IMR-90 (cell line): ENCODE results near the gene JRKL. TPM values are rescaled to one million over a fixed set of nuclear protein-coding genes. Genes with fewer than 3 reads are reported as not detected.

Experiments used
- ATAC-seq: fragments of 200-7000 bp; cut with Tn5 transposase; 2 replicates; pipeline ENCODE4 v1.9.1; 2020; ENCODE audit warnings: low read depth, mild to moderate bottlenecking, moderate library complexity
- BruUV-seq: library from RNA; stranded (reverse); fragments of 400-500 nt; replicated peaks from 2 replicates; lab custom pipeline; 2021; lab: Mats Ljungman, UMichigan
- CTCF ChIA-PET: fragments of 300-600 bp; formaldehyde crosslinking; extraction: SDS; loops from one replicate; lab custom pipeline; 2021; ENCODE audit warnings: antibody characterized with exemption; lab: Yijun Ruan, JAX
- POLR2A ChIA-PET: fragments of 300-600 bp; sonication (Branson Sonifier 250); formaldehyde crosslinking; loops from one replicate; lab custom pipeline; 2022; ENCODE audit warnings: antibody characterized with exemption; ENCODE audit not compliant: unreplicated experiment; lab: Charles Lee
- DNase-seq: peaks from one replicate; pipeline ENCODE4 v3.0.0; 2013
- H2AFZ ChIP-seq: replicated peaks from 2 replicates; pipeline ENCODE3; 2013; ENCODE audit warnings: low read length, mild to moderate bottlenecking; ENCODE audit not compliant: poor library complexity
- H2AK5ac ChIP-seq: 2 replicates; pipeline ENCODE4 v1.6.1; 2013; ENCODE audit warnings: low read depth, low read length, inconsistent platforms
- H2AK9ac ChIP-seq: replicated peaks from 2 replicates; pipeline ENCODE3; 2013; ENCODE audit warnings: mild to moderate bottlenecking, low read depth, low read length, moderate library complexity; ENCODE audit not compliant: poor library complexity
- H2BK120ac ChIP-seq: 2 replicates; pipeline ENCODE4 v1.6.1; 2013; ENCODE audit warnings: low read depth, low read length, inconsistent platforms
- H2BK15ac ChIP-seq: 3 replicates; pipeline ENCODE4 v1.6.1; 2013; ENCODE audit warnings: low read depth, low read length, inconsistent platforms
- H2BK20ac ChIP-seq: 2 replicates; pipeline ENCODE4 v1.6.1; 2013; ENCODE audit warnings: low read depth, mild to moderate bottlenecking, inconsistent platforms, low read length, moderate library complexity
- H2BK5ac ChIP-seq: 2 replicates; pipeline ENCODE4 v1.6.1; 2013; ENCODE audit warnings: mild to moderate bottlenecking, low read depth, low read length, inconsistent platforms; ENCODE audit not compliant: poor library complexity, severe bottlenecking
- H3K14ac ChIP-seq: replicated peaks from 2 replicates; pipeline ENCODE4 v1.6.1; 2013; ENCODE audit warnings: low read depth, low read length, inconsistent platforms
- H3K18ac ChIP-seq: 2 replicates; pipeline ENCODE4 v1.6.1; 2013; ENCODE audit warnings: low read depth, low read length, control low read depth
- H3K23ac ChIP-seq: 2 replicates; pipeline ENCODE4 v1.6.1; 2013; ENCODE audit warnings: low read depth, low read length, inconsistent platforms
- H3K27ac ChIP-seq: 2 replicates; pipeline ENCODE4 v1.5.1; 2013; ENCODE audit warnings: mild to moderate bottlenecking, control low read depth, low read length; ENCODE audit not compliant: insufficient read depth
- H3K27me3 ChIP-seq: 2 replicates; pipeline ENCODE4 v1.6.1; 2013; ENCODE audit warnings: low read length; ENCODE audit not compliant: control insufficient read depth, insufficient read depth
- H3K36me3 ChIP-seq: 2 replicates; pipeline ENCODE4 v1.6.1; 2013; ENCODE audit warnings: low read length, mixed read lengths; ENCODE audit not compliant: control insufficient read depth, insufficient read depth
- H3K4ac ChIP-seq: 2 replicates; pipeline ENCODE4 v1.6.1; 2013; ENCODE audit warnings: low read depth, low read length, inconsistent platforms
- H3K4me1 ChIP-seq: 2 replicates; pipeline ENCODE4 v1.6.1; 2013; ENCODE audit warnings: low read length, mixed read lengths; ENCODE audit not compliant: control insufficient read depth, insufficient read depth
- H3K4me2 ChIP-seq: 2 replicates; pipeline ENCODE4 v1.6.1; 2013; ENCODE audit warnings: low read depth, mild to moderate bottlenecking, control low read depth, low read length, moderate library complexity
- H3K4me3 ChIP-seq: 2 replicates; pipeline ENCODE4 v1.5.1; 2013; ENCODE audit warnings: low read depth, mild to moderate bottlenecking, control low read depth, low read length, moderate library complexity; ENCODE audit not compliant: insufficient read depth
- H3K56ac ChIP-seq: 2 replicates; pipeline ENCODE4 v1.6.1; 2013; ENCODE audit warnings: low read length, inconsistent platforms; ENCODE audit not compliant: insufficient read depth; ENCODE audit errors: extremely low read depth
- H3K79me1 ChIP-seq, 2 experiments: 2 replicates each; pipeline ENCODE4 v1.6.1; 2013; ENCODE audit warnings: low read length in 2 of 2, inconsistent platforms in 1 of 2, low read depth in 1 of 2
- H3K9ac ChIP-seq: 2 replicates; pipeline ENCODE4 v1.6.1; 2013; ENCODE audit warnings: low read depth, low read length, control low read depth
- H3K9me1 ChIP-seq: 2 replicates; pipeline ENCODE4 v1.6.1; 2013; ENCODE audit warnings: low read length, inconsistent platforms; ENCODE audit not compliant: insufficient read depth
- H3K9me3 ChIP-seq: 2 replicates; pipeline ENCODE4 v1.6.1; 2013; ENCODE audit warnings: low read length; ENCODE audit not compliant: control insufficient read depth, insufficient read depth
- H4K20me1 ChIP-seq: 2 replicates; pipeline ENCODE4 v1.6.1; 2013; ENCODE audit warnings: low read length, inconsistent platforms; ENCODE audit not compliant: insufficient read depth
- H4K5ac ChIP-seq: 2 replicates; pipeline ENCODE4 v1.6.1; 2013; ENCODE audit warnings: mild to moderate bottlenecking, low read depth, low read length, control low read depth
- H4K8ac ChIP-seq, 2 experiments: 2 replicates each; pipeline ENCODE4 v1.6.1; 2013; ENCODE audit warnings: low read depth in 2 of 2, low read length in 2 of 2, control low read depth in 1 of 2, inconsistent platforms in 1 of 2
- H4K91ac ChIP-seq: 2 replicates; pipeline ENCODE4 v1.6.1; 2013; ENCODE audit warnings: low read depth, low read length, inconsistent platforms; ENCODE audit not compliant: insufficient read depth
- BHLHE40 ChIP-seq: fragments of 150-350 bp; IDR thresholded peaks from 2 replicates; pipeline ENCODE4 v1.6.1; 2016; ENCODE audit warnings: mild to moderate bottlenecking, low read depth, low read length
- CEBPB ChIP-seq: IDR thresholded peaks from 2 replicates; pipeline ENCODE4 v1.6.1; 2012; ENCODE audit warnings: low read depth, low read length, improper control_type of control experiment
- ELK1 ChIP-seq: fragments of 150-350 bp; IDR thresholded peaks from 2 replicates; pipeline ENCODE4 v1.6.1; 2016; ENCODE audit warnings: low read depth, mild to moderate bottlenecking, low read length, moderate library complexity, borderline replicate concordance
- FOS ChIP-seq: fragments of 150-350 bp; IDR thresholded peaks from 2 replicates; pipeline ENCODE4 v1.6.1; 2016; ENCODE audit warnings: low read depth, low read length
- MAFK ChIP-seq: IDR thresholded peaks from 2 replicates; pipeline ENCODE4 v1.6.1; 2012; ENCODE audit warnings: low read depth, low read length, improper control_type of control experiment
- MAZ ChIP-seq: IDR thresholded peaks from 2 replicates; pipeline ENCODE4 v1.6.1; 2012; ENCODE audit warnings: low read depth, mild to moderate bottlenecking, low read length, improper control_type of control experiment, moderate library complexity, borderline replicate concordance
- MXI1 ChIP-seq: IDR thresholded peaks from 2 replicates; pipeline ENCODE4 v1.6.1; 2012; ENCODE audit warnings: low read depth, mild to moderate bottlenecking, low read length, moderate library complexity, borderline replicate concordance
- NFE2L2 ChIP-seq: fragments of 150-350 bp; IDR thresholded peaks from 2 replicates; pipeline ENCODE4 v1.6.1; 2016; ENCODE audit warnings: low read depth, mild to moderate bottlenecking, low read length
- POLR2A ChIP-seq: IDR thresholded peaks from 2 replicates; pipeline ENCODE4 v1.6.1; 2012; ENCODE audit warnings: mild to moderate bottlenecking, low read depth, low read length
- RAD21 ChIP-seq: IDR thresholded peaks from 2 replicates; pipeline ENCODE4 v1.6.1; 2012; ENCODE audit warnings: low read length, improper control_type of control experiment
- RFX5 ChIP-seq: IDR thresholded peaks from 2 replicates; pipeline ENCODE4 v1.8.0; 2012; ENCODE audit warnings: low read depth, mild to moderate bottlenecking, low read length, moderate library complexity
- SMC3 ChIP-seq: fragments of 150-350 bp; IDR thresholded peaks from 2 replicates; pipeline ENCODE4 v1.6.1; 2016; ENCODE audit warnings: low read depth, mild to moderate bottlenecking, antibody characterized with exemption, low read length, moderate library complexity
- USF2 ChIP-seq: fragments of 150-350 bp; IDR thresholded peaks from 2 replicates; pipeline ENCODE4 v1.6.1; 2017; ENCODE audit warnings: mild to moderate bottlenecking, antibody characterized with exemption, low read length, low read depth
- WGBS, 2 experiments: methylation state at CpG; one replicate each; pipeline versions ENCODE4 v1.1.5 to v1.1.7; 2013; ENCODE audit warnings: missing lambda C conversion rate in 2 of 2; ENCODE audit not compliant: insufficient read length in 1 of 2; ENCODE audit errors: extremely low coverage in 2 of 2; 5-methylcytosine and 5-hydroxymethylcytosine counted together
- dilution Hi-C: fragments of 300-500 bp; cut with HindIII; formaldehyde crosslinking; loops from one replicate; pipeline ENCODE4 v1.14.3; 2018; ENCODE audit warnings: low sequenced_read_pairs; ENCODE audit not compliant: unreplicated experiment
- in situ Hi-C: fragments of 300-500 bp; cut with MboI; formaldehyde crosslinking; loops from 3 replicates; pipeline ENCODE4 v1.14.3; 2019; ENCODE audit warnings: low sequenced_read_pairs, inconsistent platforms, mixed read lengths
- intact Hi-C: fragments of 100-400 bp; cut with micrococcal nuclease; formaldehyde crosslinking; loops from 2 replicates; pipeline ENCODE4 v1.10.0; 2022
- polyA plus RNA-seq, 3 experiments: library from polyadenylated mRNA; depleted of rRNA; stranded (reverse); fragments of >200 nt; gene quantifications; 2 replicates each; pipeline ENCODE4 v1.2.3, GENCODE V29; 2012; ENCODE audit warnings: low replicate concordance in 1 of 3
- total RNA-seq: library from RNA; depleted of rRNA; stranded (reverse); fragments of >200 nt; gene quantifications from 2 replicates; pipeline ENCODE4 v1.2.3, GENCODE V29; 2012

Gene JRKL
- total and polyA plus RNA-seq, 2 of the 4 experiments (the other 2 are of a cell fraction), result 5.6 to 5.9 TPM

DNA sequence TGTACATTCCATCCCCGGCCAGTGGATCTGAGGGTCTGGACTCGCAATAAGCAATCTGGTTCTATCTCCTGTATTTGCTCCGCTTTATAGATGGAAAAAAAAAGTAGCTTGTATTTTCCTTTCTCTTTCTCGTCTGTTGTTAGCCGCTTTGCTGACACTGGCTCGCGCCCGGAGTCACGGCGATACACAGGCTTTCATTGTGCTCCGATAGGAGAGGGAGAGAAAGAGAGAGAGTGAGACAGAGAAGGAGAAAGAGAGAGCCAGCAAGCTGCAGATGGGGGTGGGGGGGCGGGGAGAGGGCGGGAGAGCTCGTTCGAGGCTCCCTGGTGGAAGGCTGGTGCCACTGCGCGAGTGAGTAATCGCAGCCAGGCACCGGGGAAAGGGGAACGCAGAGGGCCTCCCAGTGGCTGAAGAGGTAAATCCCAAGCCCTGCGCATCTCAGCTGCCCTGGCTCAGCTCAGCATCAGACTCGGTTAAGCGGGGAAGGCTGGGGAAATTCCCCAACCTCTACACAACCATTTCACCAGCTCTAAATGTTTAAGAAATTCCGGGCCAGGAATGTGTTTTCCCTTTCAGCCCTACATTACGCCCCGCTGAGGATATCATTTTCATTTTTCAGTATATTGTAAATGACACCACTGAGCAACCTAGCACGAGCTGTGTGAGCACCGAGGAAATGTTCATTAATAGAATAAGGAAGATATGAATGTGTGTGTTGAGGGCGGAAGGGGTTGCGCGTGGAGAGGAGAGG, 46.7 kb upstream of the JRKL start, which contains the start of gene MAML2 (continued):
- no peak for TF ChIP-seq ELK1

DNA sequence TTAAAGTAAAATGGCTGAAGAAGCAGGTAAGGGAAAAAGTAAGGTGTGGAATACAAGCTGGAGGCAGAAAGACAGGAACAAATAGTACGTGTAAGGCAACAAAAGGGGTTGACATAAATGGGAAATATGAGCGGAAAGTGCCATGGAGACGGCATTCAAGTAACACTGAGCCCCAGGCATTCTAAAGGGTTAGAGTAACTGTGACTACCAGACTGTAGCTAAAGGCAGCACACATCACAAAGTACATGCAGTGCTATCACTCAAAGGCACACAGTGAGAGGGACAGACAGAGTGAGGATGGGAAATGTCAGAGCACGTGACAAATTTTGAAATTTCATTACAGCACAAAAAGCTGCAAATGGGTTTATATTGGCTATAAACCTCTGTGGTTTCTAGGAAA, 33.0 kb upstream of the JRKL start:
- Histone ChIP-seq H3K36me3 (peaks cover 8% of the 10 kb centered on the region), H3K9me3 (no peaks in the 10 kb centered on the region), H2BK5ac (no peak overlapping the region), H4K20me1 (no peaks in the 10 kb centered on the region), H2BK15ac (no peak overlapping the region), H3K18ac (no peak overlapping the region), H3K4me3 (no peak overlapping the region), H3K14ac (no peak overlapping the region), H4K5ac (no peak overlapping the region), H3K27me3 (no peaks in the 10 kb centered on the region), H3K56ac (no peak overlapping the region), H3K4me1 (no peaks in the 10 kb centered on the region), H2BK120ac (no peak overlapping the region), H3K9ac (no peak overlapping the region), H2AFZ (no peak overlapping the region), H3K9me1 (peaks cover 6% of the 10 kb centered on the region; the same call in 1 of the 2 replicates), H3K79me1 (peaks cover 0 to 5% of the 10 kb centered on the region in 2 experiments; a peak in 1 of 4 replicates), H3K23ac (no peak overlapping the region), H3K4ac (no peak overlapping the region), H2AK5ac (no peak overlapping the region), H4K91ac (no peak overlapping the region), H2BK20ac (no peak overlapping the region), H2AK9ac (no peak overlapping the region), H3K4me2 (no peak overlapping the region), H4K8ac (no peak overlapping the region), H3K27ac (no peak overlapping the region)
- ATAC-seq (no peak), DNase-seq (no peak)
- WGBS, 2 experiments, result 91% methylated on average over 2 of the region's 4 CpGs; no CpG with 5 or more reads in 1 of the 2 experiments
- ChIA-PET POLR2A (no interaction called here), CTCF (interaction anchor here (1.6 kb wide), 1 partner anchor 13 kb away, joined by 6 read pairs; the partner anchor contains the start of gene MAML2)
- BruUV-seq, result no TSS peak
- in situ Hi-C loops (no loop called here), dilution Hi-C loops (loop anchor here (25.0 kb wide), 1 partner anchor 320 kb away; no protein-coding TSS in a partner anchor), intact Hi-C loops (no loop called here)
- TF ChIP-seq MAFK (no peak), RAD21 (no peak), MAZ (no peak), RFX5 (no peak), NFE2L2 (no peak), MXI1 (no peak), USF2 (no peak), ELK1 (no peak), CEBPB (no peak), BHLHE40 (no peak), SMC3 (no peak), FOS (no peak), POLR2A (no peak)
